PC-9 (cell line): Measurements from ENCODE around the gene GALNT10.

Experiments used
- EZH2 ChIP-seq: fragments of 200-600 bp; sonication (generic); IDR thresholded peaks from 2 replicates; pipeline ENCODE4 v1.8.0; 2017; ENCODE audit warnings: antibody characterized with exemption, low read depth
- TF ChIP-seq, protein P1 (sequence below): fragments of 200-600 bp; sonication (generic); conservative IDR thresholded peaks from 2 replicates; pipeline ENCODE4 v1.6.1; 2017; ENCODE audit warnings: mixed run types, antibody characterized with exemption, mild to moderate bottlenecking, moderate library complexity

DNA sequence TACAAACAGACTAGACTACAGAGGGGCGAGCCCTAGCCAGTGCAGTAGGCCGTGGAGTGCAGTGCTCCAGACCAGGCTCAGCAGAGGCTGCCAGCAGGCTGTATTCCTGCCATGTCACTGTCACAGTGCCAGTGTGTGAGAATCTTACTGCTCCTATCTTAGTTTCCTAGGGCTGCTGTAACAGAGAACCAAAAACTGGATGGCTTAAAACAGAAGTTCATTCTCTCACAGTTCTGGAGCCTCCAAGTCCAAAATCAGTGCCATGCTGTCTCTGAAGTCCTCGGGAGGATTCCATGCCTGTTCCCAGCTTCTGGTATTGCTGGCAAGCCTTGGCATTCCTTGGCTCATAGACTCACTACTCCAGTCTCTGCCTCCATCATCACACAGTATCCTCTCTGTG is 180.3 kb downstream of the GALNT10 start:
- TF ChIP-seq EZH2 = no peak
- TF ChIP-seq, protein P1, sequence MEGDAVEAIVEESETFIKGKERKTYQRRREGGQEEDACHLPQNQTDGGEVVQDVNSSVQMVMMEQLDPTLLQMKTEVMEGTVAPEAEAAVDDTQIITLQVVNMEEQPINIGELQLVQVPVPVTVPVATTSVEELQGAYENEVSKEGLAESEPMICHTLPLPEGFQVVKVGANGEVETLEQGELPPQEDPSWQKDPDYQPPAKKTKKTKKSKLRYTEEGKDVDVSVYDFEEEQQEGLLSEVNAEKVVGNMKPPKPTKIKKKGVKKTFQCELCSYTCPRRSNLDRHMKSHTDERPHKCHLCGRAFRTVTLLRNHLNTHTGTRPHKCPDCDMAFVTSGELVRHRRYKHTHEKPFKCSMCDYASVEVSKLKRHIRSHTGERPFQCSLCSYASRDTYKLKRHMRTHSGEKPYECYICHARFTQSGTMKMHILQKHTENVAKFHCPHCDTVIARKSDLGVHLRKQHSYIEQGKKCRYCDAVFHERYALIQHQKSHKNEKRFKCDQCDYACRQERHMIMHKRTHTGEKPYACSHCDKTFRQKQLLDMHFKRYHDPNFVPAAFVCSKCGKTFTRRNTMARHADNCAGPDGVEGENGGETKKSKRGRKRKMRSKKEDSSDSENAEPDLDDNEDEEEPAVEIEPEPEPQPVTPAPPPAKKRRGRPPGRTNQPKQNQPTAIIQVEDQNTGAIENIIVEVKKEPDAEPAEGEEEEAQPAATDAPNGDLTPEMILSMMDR = no peak
